Measurements from ENCODE around the gene PCDHGB3. TPM values are rescaled to one million over a fixed set of nuclear protein-coding genes. Genes with fewer than 3 reads are reported as not detected.

The PCDHGB3 gene
- total and polyA plus RNA-seq, 9 of the 15 experiments (the other 6 are each of a cell fraction or from before 2014, with no cell fraction given), result 0.05 to 0.19 (median 0.11) TPM; not detected in 2

DNA sequence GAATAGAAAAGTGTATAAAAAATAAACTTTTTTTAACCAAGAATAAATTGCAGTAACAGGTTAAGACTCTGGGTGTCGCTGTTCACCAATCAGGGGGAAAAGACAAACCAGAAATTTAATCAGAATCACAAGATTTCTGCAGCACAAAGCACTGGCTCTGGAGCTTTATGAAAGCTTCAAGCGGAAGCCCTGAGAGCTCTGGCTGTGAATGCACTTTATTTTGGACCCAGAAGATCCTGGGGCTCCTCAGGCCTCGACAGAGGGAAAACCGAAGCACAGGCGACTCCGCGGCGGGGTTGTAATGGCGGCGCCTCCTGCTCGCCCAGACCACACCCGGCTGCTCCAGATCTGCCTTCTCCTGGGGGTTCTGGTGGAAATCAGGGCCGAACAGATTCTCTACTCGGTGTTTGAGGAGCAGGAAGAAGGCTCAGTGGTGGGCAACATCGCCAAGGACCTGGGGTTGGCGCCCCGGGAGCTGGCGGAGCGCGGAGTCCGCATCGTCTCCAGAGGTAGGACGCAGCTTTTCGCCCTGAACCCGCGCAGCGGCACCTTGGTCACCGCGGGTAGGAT lies 15.1 kb upstream of the PCDHGB3 start, which contains the start of gene PCDHGA4 (continued):
- TF ChIP-seq FIP1L1 (IDR thresholded peaks at IDR 0.05; ENCODE audit: low read depth, low read length, poor library complexity, severe bottlenecking) (no peak), PML (IDR thresholded peaks at IDR 0.05; ENCODE audit: low read length) (no peak)
- TF ChIP-seq, protein P1, sequence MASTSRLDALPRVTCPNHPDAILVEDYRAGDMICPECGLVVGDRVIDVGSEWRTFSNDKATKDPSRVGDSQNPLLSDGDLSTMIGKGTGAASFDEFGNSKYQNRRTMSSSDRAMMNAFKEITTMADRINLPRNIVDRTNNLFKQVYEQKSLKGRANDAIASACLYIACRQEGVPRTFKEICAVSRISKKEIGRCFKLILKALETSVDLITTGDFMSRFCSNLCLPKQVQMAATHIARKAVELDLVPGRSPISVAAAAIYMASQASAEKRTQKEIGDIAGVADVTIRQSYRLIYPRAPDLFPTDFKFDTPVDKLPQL (IDR thresholded peaks at IDR 0.05; ENCODE audit: extremely low read depth, insufficient read length), result no peak

DNA sequence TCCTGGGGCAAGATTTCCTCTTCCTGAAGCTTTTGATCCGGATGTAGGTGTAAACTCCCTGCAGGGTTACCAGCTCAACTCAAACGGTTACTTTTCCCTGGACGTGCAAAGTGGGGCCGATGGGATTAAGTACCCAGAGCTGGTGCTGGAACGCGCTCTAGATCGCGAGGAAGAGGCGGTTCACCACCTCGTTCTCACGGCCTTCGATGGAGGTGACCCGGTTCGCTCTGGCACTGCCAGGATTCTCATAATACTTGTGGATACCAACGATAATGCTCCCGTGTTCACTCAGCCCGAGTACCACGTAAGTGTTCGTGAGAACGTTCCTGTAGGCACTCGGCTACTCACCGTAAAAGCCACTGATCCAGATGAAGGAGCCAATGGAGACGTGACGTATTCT lies 14.4 kb upstream of the PCDHGB3 start:
- Histone ChIP-seq H3K27me3 (ENCODE audit: control insufficient read depth in 2 of 2, insufficient read depth in 2 of 2, low read length in 2 of 2) (peaks cover 0 to 21% of the 10 kb centered on the region in 2 experiments; a peak in 2 of 5 replicates), H3K4me1 (replicated peaks in 1 of 2; ENCODE audit: control insufficient read depth in 2 of 2, insufficient read depth in 2 of 2, low read length in 2 of 2) (peaks cover 3 to 12% of the 10 kb centered on the region in 2 experiments; a peak in 3 of 5 replicates), H4K20me1 (replicated peaks; ENCODE audit: control insufficient read depth, insufficient read depth, low read length) (no peaks in the 10 kb centered on the region), H3K4me3 (no peak overlapping the region), H2AFZ (ENCODE audit: low read depth, low read length) (0 out of 2 replicates have a peak overlapping the region, but pooled peaks have one; percentile 4), H3K9me3 (replicated peaks; ENCODE audit: control insufficient read depth, insufficient read depth, low read depth, low read length) (no peaks in the 10 kb centered on the region; the same call in 1 of the 2 replicates), H3K9ac (ENCODE audit: insufficient read depth in 1 of 2, low read depth in 2 of 2, low read length in 2 of 2) (no peak overlapping the region), H3K9me1 (ENCODE audit: control insufficient read depth, insufficient read depth, low read length) (no peaks in the 10 kb centered on the region), H3K36me3 (ENCODE audit: control insufficient read depth, insufficient read depth, low read length) (no peaks in the 10 kb centered on the region), H3K79me2 (ENCODE audit: control insufficient read depth, insufficient read depth, low read length) (no peaks in the 10 kb centered on the region), H3K27ac (ENCODE audit: extremely low read depth, low read depth, low read length) (no peak overlapping the region), H3K4me2 (ENCODE audit: insufficient read depth, low read length) (no peak overlapping the region; the same call in none of the 2 replicates)
- BruUV-seq (replicated peaks), result no TSS peak
- no peak for ATAC-seq
- WGBS (ENCODE audit: insufficient coverage, low coverage, missing lambda C conversion rate), result 26% methylated on average over 24 of the region's 24 CpGs
- no peak for FAIRE-seq
- in situ Hi-C loops (cut with MboI), result no loop called here
- POLR2A ChIA-PET, result interaction anchor here (1.0 to 1.5 kb wide), 3 partner anchors 9 to 163 kb away, joined by 3 to 5 read pairs (median 3); partner anchors contain the start of gene PCDHGA5
- CTCF ChIA-PET (ENCODE audit: low intra/inter-chr PET ratio), result no interaction called here
- intact Hi-C loops (cut with micrococcal nuclease), result no loop called here
- no peak for DNase-seq (ENCODE audit: extremely low read depth in 1 of 4, low spot score in 3 of 4)
- TF ChIP-seq, protein P2, sequence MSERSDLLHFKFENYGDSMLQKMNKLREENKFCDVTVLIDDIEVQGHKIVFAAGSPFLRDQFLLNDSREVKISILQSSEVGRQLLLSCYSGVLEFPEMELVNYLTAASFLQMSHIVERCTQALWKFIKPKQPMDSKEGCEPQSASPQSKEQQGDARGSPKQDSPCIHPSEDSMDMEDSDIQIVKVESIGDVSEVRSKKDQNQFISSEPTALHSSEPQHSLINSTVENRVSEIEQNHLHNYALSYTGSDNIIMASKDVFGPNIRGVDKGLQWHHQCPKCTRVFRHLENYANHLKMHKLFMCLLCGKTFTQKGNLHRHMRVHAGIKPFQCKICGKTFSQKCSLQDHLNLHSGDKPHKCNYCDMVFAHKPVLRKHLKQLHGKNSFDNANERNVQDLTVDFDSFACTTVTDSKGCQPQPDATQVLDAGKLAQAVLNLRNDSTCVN (CRISPR knock-in tag; IDR thresholded peaks at IDR 0.05), result no peak
- TF ChIP-seq, protein P3, sequence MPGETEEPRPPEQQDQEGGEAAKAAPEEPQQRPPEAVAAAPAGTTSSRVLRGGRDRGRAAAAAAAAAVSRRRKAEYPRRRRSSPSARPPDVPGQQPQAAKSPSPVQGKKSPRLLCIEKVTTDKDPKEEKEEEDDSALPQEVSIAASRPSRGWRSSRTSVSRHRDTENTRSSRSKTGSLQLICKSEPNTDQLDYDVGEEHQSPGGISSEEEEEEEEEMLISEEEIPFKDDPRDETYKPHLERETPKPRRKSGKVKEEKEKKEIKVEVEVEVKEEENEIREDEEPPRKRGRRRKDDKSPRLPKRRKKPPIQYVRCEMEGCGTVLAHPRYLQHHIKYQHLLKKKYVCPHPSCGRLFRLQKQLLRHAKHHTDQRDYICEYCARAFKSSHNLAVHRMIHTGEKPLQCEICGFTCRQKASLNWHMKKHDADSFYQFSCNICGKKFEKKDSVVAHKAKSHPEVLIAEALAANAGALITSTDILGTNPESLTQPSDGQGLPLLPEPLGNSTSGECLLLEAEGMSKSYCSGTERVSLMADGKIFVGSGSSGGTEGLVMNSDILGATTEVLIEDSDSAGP (CRISPR knock-in tag; IDR thresholded peaks at IDR 0.05), result no peak
- TF ChIP-seq NFATC3 (IDR thresholded peaks at IDR 0.05), result no peak

Measured in K562 (cell line).